Mesothelial cell of epicardium (in vitro differentiated cells): ENCODE measurements around the gene CBX1. TPM values are rescaled to one million over a fixed set of nuclear protein-coding genes. Genes with fewer than 3 reads are reported as not detected.

Source experiments
- DNase-seq, 2 experiments: peaks; one replicate each; pipeline ENCODE4 v3.0.0; 2021; ENCODE audit warnings: low spot score in 2 of 2; ENCODE audit not compliant: unreplicated experiment in 2 of 2
- H3K27ac Mint-ChIP-seq: 2 replicates; pipeline ENCODE4 v1.8.0; 2021; ENCODE audit warnings: mixed read lengths
- H3K27me3 Mint-ChIP-seq: 2 replicates; pipeline ENCODE4 v1.8.0; 2021; ENCODE audit warnings: low read depth, mixed read lengths
- H3K36me3 Mint-ChIP-seq: 2 replicates; pipeline ENCODE4 v1.8.0; 2021; ENCODE audit warnings: mixed read lengths
- H3K4me1 Mint-ChIP-seq: 2 replicates; pipeline ENCODE4 v1.8.0; 2021; ENCODE audit warnings: mixed read lengths
- H3K4me3 Mint-ChIP-seq: 2 replicates; pipeline ENCODE4 v1.8.0; 2021; ENCODE audit warnings: mild to moderate bottlenecking, moderate library complexity, mixed read lengths
- H3K9me3 Mint-ChIP-seq: 2 replicates; pipeline ENCODE4 v1.8.0; 2021; ENCODE audit warnings: mixed read lengths
- total RNA-seq: library from RNA; stranded (reverse); gene quantifications from 3 replicates; pipeline ENCODE4 v1.2.1, GENCODE V29; 2021
- TF ChIP-seq, protein P1 (sequence below): fragments of 200-600 bp; sonication (generic); IDR thresholded peaks from one replicate; pipeline ENCODE4 v1.5.0; 2021; ENCODE audit warnings: antibody characterized with exemption; ENCODE audit not compliant: unreplicated experiment

Gene CBX1
- total RNA-seq, 1 donor from 2014 or later = 142 TPM

DNA sequence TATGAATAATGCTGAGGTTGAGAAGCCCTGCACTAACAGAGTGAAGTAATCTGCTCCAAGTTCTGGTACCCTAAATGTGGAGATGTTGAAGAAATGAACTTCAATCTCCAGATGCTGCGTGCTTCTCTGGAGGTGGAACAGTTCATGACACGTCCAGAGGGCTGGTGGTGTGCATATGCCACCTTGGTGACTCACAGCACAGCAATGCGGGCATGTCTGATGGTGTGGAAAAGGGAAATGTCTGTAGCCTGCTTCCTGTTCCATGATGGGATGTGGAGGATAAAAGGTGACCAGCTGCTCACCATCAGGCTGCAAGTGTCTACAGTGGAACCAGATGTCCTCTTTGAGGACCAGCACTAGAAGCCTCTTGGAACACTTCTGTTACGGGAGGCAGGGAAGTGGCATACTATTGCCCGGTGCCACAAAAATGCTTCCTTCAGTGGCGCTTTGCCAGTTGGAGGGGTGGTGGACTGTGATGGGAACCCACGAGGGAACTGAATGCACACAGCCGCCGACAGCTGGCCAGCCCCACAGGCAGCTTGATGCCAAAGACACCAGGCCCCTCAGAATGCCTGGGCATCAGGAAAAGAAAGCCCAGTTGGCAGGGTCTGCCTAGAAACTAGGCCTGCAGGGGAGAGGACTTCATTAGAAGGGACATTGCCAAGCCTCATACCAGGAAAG lies 26.2 kb upstream of the CBX1 start:
- no peaks in the 10 kb centered on the region for H3K9me3 Mint-ChIP-seq
- no peak overlapping the region for H3K27ac Mint-ChIP-seq

GRCh38 chr17:48126532-48126850 lies 25.2 kb upstream of the CBX1 start:
- DNase-seq = no peak
- TF ChIP-seq, protein P1, sequence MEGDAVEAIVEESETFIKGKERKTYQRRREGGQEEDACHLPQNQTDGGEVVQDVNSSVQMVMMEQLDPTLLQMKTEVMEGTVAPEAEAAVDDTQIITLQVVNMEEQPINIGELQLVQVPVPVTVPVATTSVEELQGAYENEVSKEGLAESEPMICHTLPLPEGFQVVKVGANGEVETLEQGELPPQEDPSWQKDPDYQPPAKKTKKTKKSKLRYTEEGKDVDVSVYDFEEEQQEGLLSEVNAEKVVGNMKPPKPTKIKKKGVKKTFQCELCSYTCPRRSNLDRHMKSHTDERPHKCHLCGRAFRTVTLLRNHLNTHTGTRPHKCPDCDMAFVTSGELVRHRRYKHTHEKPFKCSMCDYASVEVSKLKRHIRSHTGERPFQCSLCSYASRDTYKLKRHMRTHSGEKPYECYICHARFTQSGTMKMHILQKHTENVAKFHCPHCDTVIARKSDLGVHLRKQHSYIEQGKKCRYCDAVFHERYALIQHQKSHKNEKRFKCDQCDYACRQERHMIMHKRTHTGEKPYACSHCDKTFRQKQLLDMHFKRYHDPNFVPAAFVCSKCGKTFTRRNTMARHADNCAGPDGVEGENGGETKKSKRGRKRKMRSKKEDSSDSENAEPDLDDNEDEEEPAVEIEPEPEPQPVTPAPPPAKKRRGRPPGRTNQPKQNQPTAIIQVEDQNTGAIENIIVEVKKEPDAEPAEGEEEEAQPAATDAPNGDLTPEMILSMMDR = no peak
- Mint-ChIP-seq H3K4me1 (no peaks in the 10 kb centered on the region), H3K36me3 (peaks cover 12% of the 10 kb centered on the region), H3K4me3 (no peak overlapping the region), H3K27me3 (no peaks in the 10 kb centered on the region), H3K27ac (no peak overlapping the region), H3K9me3 (no peaks in the 10 kb centered on the region)

More for the DNA sequence above, 26.2 kb upstream of the CBX1 start:
- no peak overlapping the region for H3K4me3 Mint-ChIP-seq
- TF ChIP-seq, protein P1 = no peak
- H3K4me1 Mint-ChIP-seq = no peaks in the 10 kb centered on the region
- no peak for DNase-seq
- H3K36me3 Mint-ChIP-seq = peaks cover 11% of the 10 kb centered on the region
- no peaks in the 10 kb centered on the region for H3K27me3 Mint-ChIP-seq

- Mint-ChIP-seq H3K9me3 (no peaks in the 10 kb centered on the region), H3K36me3 (peaks cover 16% of the 10 kb centered on the region), H3K27ac (no peak overlapping the region), H3K4me3 (no peak overlapping the region), H3K4me1 (no peaks in the 10 kb centered on the region), H3K27me3 (no peaks in the 10 kb centered on the region)
- no peak for DNase-seq
- TF ChIP-seq, protein P1 = no peak
Observed at GRCh38 chr17:48125829-48126531, 24.7 kb upstream of the CBX1 start.

DNA sequence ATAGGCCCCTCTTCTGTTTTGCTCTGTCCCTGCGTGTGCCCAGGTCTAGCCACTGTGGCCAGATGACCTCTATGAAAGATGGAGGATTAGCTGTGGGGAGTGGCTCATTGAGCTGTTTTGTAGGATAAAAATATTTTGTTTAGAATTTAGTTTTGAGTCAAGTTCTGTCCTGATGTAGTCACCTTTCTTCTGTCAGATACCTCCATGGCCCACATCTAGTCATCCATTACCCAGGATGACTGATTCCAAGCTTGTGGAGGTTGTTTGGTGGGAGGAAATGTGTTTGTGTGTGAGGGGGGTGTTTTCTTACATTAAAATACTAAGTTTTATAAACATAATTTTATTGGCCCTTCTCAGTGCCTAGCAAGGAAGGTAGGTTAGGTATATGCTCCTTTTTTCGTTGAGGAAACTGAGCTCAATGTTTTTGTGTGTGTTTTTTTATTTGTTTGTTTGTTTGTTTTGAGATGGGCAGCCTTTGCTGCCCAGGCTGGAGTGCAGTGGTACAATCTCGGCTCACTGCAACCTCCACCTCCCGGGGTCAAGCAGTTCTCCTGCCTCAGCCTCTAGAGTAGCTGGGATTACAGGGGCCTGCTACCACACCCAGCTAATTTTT lies 22.6 kb upstream of the CBX1 start:
- Mint-ChIP-seq H3K27ac (no peak overlapping the region), H3K9me3 (no peaks in the 10 kb centered on the region), H3K27me3 (no peaks in the 10 kb centered on the region), H3K4me1 (no peaks in the 10 kb centered on the region), H3K4me3 (no peak overlapping the region), H3K36me3 (peaks cover 24% of the 10 kb centered on the region)
- no peak for DNase-seq
- TF ChIP-seq, protein P1 = no peak

DNA sequence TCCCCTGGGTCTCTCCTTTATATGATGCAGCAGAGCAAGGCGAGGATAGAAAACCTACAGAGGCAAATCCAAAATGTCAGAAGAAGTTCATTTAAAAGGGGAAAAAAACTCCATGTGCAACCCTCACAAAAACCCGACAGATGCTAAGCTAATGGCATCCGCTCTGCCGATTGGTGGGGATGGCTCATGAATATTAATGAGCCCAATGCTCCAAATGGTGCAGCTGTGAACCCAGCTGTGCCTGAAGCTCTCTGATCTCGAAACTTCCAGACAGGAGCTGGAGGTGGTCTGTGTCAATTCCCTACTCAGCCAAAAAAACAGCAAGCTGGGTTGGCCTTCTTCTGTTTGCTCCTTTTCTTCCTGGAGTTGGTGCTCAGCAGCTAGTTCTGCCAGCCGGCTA lies 21.8 kb upstream of the CBX1 start:
- no peak overlapping the region for H3K27ac Mint-ChIP-seq
- H3K4me3 Mint-ChIP-seq = no peak overlapping the region
- H3K9me3 Mint-ChIP-seq = no peaks in the 10 kb centered on the region

More for the DNA sequence above, 21.8 kb upstream of the CBX1 start:
- TF ChIP-seq, protein P1 = no peak
- no peaks in the 10 kb centered on the region for H3K4me1 Mint-ChIP-seq
- H3K27me3 Mint-ChIP-seq = no peaks in the 10 kb centered on the region
- peaks cover 24% of the 10 kb centered on the region for H3K36me3 Mint-ChIP-seq
- DNase-seq = no peak
